ENCODE measurements around the gene MRNIP. TPM values are rescaled to one million over a fixed set of nuclear protein-coding genes. Genes with fewer than 3 reads are reported as not detected.

The MRNIP gene
- total RNA-seq, 4 donors from 2014 or later: 6.9 to 21.9 (median 10.7) TPM

- Histone ChIP-seq H3K36me3 (peaks cover 6 to 94% (median 24%) of the 10 kb centered on the region in 3 donors), H3K4me1 (peaks cover 0 to 12% (median 0%) of the 10 kb centered on the region in 3 donors), H3K27ac (no peak overlapping the region), H3K27me3 (no peaks in the 10 kb centered on the region), H3K9me3 (peaks cover 6 to 24% (median 17%) of the 10 kb centered on the region in 3 donors), H3K4me3 (no peak overlapping the region)
- DNase-seq: no peak
- TF ChIP-seq POLR2A (IDR thresholded peaks at IDR 0.05) (no peak), CTCF (IDR thresholded peaks at IDR 0.05) (no peak)
- intact Hi-C loops (cut with DNase I): no loop called here
- WGBS, 2 donors: 84 to 89% methylated on average over 3 to 4 of the region's 4 CpGs
Measured at GRCh38 chr5:179882338-179882737, 23.7 kb upstream of the MRNIP start.

- Histone ChIP-seq H3K4me1 (peaks cover 0 to 12% (median 0%) of the 10 kb centered on the region in 3 donors), H3K4me3 (no peak overlapping the region), H3K9me3 (peaks cover 6 to 24% (median 17%) of the 10 kb centered on the region in 3 donors), H3K36me3 (peaks cover 6 to 94% (median 30%) of the 10 kb centered on the region in 3 donors), H3K27ac (no peak overlapping the region), H3K27me3 (no peaks in the 10 kb centered on the region)
- TF ChIP-seq POLR2A (IDR thresholded peaks at IDR 0.05) (no peak), CTCF (IDR thresholded peaks at IDR 0.05) (no peak)
- DNase-seq: no peak
- 85 to 93% methylated on average over 11 to 17 of the region's 25 CpGs for WGBS, 2 donors
- intact Hi-C loops (cut with DNase I): no loop called here
Measured at GRCh38 chr5:179880848-179881590, 22.4 kb upstream of the MRNIP start.

- peaks cover 0 to 11% (median 0%) of the 10 kb centered on the region in 3 donors for H3K4me1 ChIP-seq
Measured at GRCh38 chr5:179880066-179880650, 21.5 kb upstream of the MRNIP start.

GRCh38 chr5:179879690-179880010 lies 21.0 kb upstream of the MRNIP start:
- Histone ChIP-seq H3K36me3 (peaks cover 18 to 94% (median 40%) of the 10 kb centered on the region in 3 donors), H3K4me3 (no peak overlapping the region), H3K27me3 (no peaks in the 10 kb centered on the region), H3K4me1 (peaks cover 0 to 6% (median 0%) of the 10 kb centered on the region in 3 donors), H3K9me3 (peaks cover 6 to 24% (median 17%) of the 10 kb centered on the region in 3 donors), H3K27ac (no peak overlapping the region)
- intact Hi-C loops (cut with DNase I): no loop called here
- TF ChIP-seq CTCF (IDR thresholded peaks at IDR 0.05) (no peak), POLR2A (IDR thresholded peaks at IDR 0.05) (no peak)
- no peak for DNase-seq
- 93% methylated on average over 3 of the region's 13 CpGs; no CpG with 5 or more reads in 1 of the 2 donors for WGBS, 2 donors

More at GRCh38 chr5:179880066-179880650, 21.5 kb upstream of the MRNIP start:
- no peak overlapping the region for H3K27ac ChIP-seq
- H3K9me3 ChIP-seq: peaks cover 6 to 24% (median 17%) of the 10 kb centered on the region in 3 donors
- WGBS, 2 donors: 88% methylated on average over 7 of the region's 12 CpGs; no CpG with 5 or more reads in 1 of the 2 donors
- TF ChIP-seq CTCF (IDR thresholded peaks at IDR 0.05): no peak
- no peak for TF ChIP-seq POLR2A (IDR thresholded peaks at IDR 0.05)
- no peak overlapping the region for H3K4me3 ChIP-seq
- H3K27me3 ChIP-seq: no peaks in the 10 kb centered on the region
- peaks cover 13 to 94% (median 36%) of the 10 kb centered on the region in 3 donors for H3K36me3 ChIP-seq
- intact Hi-C loops (cut with DNase I): no loop called here
- no peak for DNase-seq
